ENCODE results near the gene SRGAP3. TPM values are rescaled to one million over a fixed set of nuclear protein-coding genes. Genes with fewer than 3 reads are reported as not detected.

Gene SRGAP3
- total RNA-seq, 1 experiment from 2014 or later = 17.9 TPM

DNA sequence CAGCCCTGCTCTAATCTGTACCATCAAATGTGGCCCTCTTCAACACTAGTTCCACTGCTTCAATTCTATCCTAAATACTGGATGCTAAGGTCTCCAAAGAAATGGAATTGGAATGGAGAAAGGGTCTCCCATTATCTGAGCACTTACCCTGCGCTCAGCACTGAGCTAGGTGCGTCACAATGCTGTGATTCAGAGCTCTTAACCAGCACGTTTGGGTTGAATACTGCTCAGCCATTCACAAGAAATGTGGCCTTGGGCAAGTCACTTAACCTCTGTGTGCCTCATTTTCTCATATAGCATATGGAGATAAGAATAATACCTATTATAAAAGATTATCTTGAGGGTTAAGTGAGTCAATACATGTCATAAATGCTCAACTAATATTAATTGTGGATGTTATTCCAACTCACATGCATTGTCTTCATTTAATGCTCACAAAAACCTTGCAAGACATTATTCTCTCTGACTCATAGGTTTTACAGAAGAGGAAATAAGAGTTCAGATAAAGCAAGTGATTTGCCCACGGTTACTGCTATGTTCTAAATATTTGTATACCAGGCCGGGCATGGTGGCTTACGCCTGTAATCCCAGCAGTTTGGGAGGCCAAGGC is 27.4 kb upstream of the SRGAP3 start:
- peaks cover 15% of the 10 kb centered on the region for H3K4me1 Mint-ChIP-seq
- TF ChIP-seq NR1H2 (CRISPR knock-in tag; IDR thresholded peaks at IDR 0.05) (no peak), NFE2L1 (CRISPR knock-in tag; IDR thresholded peaks at IDR 0.05) (no peak), NFYB (CRISPR knock-in tag; conservative IDR thresholded peaks at IDR 0.05; ENCODE audit: low read depth) (no peak), SMAD3 (CRISPR knock-in tag; IDR thresholded peaks at IDR 0.05; ENCODE audit: borderline replicate concordance) (no peak), NR3C1 (CRISPR knock-in tag; conservative IDR thresholded peaks at IDR 0.05; ENCODE audit: low read depth) (no peak), ZNF396 (CRISPR knock-in tag; IDR thresholded peaks at IDR 0.05; ENCODE audit: borderline replicate concordance) (no peak), ZNF263 (CRISPR knock-in tag; IDR thresholded peaks at IDR 0.05; ENCODE audit: low read depth) (no peak), TCF7 (CRISPR knock-in tag; IDR thresholded peaks at IDR 0.05; ENCODE audit: low read depth) (no peak), PRRX2 (CRISPR knock-in tag; IDR thresholded peaks at IDR 0.05) (no peak), ESRRA (CRISPR knock-in tag; IDR thresholded peaks at IDR 0.05; ENCODE audit: borderline replicate concordance) (no peak), E2F1 (CRISPR knock-in tag; IDR thresholded peaks at IDR 0.05) (no peak)

DNA sequence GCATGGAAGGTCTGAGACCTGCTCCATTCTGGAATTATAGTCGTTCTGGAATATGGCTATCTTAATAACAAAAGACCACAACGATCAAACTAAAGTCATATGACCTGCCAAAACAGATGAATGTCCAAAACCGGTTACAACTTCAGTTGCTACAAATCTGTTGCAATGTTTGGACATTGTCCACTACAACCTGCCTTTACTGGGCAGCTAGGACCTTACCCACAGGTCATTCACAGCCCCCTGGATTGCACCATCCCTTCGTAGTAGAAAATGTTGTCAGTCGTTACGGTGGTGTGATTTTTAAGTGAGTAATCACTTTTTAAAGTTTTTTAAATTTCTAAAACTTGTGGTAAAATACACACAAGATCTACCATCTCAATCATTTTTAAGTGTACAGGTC is 22.5 kb upstream of the SRGAP3 start:
- Mint-ChIP-seq H3K4me1 (no peaks in the 10 kb centered on the region), H3K27ac (no peak overlapping the region), H3K9me3 (no peaks in the 10 kb centered on the region), H3K4me3 (no peak overlapping the region), H3K36me3 (no peaks in the 10 kb centered on the region), H3K27me3 (ENCODE audit: low read depth) (no peaks in the 10 kb centered on the region)
- ATAC-seq (no peak), DNase-seq (ENCODE audit: low spot score) (no peak)
- TF ChIP-seq GABPB1 (CRISPR knock-in tag; IDR thresholded peaks at IDR 0.05) (no peak), ZNF423 (CRISPR knock-in tag; IDR thresholded peaks at IDR 0.05) (no peak), PRRX2 (CRISPR knock-in tag; IDR thresholded peaks at IDR 0.05) (no peak), MXD4 (CRISPR knock-in tag; IDR thresholded peaks at IDR 0.05; ENCODE audit: borderline replicate concordance) (no peak), FOXP4 (CRISPR knock-in tag; IDR thresholded peaks at IDR 0.05) (no peak)
- TF ChIP-seq, protein P1, sequence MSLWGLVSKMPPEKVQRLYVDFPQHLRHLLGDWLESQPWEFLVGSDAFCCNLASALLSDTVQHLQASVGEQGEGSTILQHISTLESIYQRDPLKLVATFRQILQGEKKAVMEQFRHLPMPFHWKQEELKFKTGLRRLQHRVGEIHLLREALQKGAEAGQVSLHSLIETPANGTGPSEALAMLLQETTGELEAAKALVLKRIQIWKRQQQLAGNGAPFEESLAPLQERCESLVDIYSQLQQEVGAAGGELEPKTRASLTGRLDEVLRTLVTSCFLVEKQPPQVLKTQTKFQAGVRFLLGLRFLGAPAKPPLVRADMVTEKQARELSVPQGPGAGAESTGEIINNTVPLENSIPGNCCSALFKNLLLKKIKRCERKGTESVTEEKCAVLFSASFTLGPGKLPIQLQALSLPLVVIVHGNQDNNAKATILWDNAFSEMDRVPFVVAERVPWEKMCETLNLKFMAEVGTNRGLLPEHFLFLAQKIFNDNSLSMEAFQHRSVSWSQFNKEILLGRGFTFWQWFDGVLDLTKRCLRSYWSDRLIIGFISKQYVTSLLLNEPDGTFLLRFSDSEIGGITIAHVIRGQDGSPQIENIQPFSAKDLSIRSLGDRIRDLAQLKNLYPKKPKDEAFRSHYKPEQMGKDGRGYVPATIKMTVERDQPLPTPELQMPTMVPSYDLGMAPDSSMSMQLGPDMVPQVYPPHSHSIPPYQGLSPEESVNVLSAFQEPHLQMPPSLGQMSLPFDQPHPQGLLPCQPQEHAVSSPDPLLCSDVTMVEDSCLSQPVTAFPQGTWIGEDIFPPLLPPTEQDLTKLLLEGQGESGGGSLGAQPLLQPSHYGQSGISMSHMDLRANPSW (CRISPR knock-in tag; conservative IDR thresholded peaks at IDR 0.05; ENCODE audit: low read depth) = no peak
- TF ChIP-seq, protein P2, sequence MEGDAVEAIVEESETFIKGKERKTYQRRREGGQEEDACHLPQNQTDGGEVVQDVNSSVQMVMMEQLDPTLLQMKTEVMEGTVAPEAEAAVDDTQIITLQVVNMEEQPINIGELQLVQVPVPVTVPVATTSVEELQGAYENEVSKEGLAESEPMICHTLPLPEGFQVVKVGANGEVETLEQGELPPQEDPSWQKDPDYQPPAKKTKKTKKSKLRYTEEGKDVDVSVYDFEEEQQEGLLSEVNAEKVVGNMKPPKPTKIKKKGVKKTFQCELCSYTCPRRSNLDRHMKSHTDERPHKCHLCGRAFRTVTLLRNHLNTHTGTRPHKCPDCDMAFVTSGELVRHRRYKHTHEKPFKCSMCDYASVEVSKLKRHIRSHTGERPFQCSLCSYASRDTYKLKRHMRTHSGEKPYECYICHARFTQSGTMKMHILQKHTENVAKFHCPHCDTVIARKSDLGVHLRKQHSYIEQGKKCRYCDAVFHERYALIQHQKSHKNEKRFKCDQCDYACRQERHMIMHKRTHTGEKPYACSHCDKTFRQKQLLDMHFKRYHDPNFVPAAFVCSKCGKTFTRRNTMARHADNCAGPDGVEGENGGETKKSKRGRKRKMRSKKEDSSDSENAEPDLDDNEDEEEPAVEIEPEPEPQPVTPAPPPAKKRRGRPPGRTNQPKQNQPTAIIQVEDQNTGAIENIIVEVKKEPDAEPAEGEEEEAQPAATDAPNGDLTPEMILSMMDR (IDR thresholded peaks at IDR 0.05) = no peak
- POLR2A ChIA-PET = no interaction called here
- CTCF ChIA-PET = no interaction called here

More for the DNA sequence above, 27.4 kb upstream of the SRGAP3 start:
- H3K9me3 Mint-ChIP-seq = no peaks in the 10 kb centered on the region
- no peaks in the 10 kb centered on the region for H3K27me3 Mint-ChIP-seq (ENCODE audit: low read depth)
- ATAC-seq = no peak
- POLR2A ChIA-PET = no interaction called here
- H3K27ac Mint-ChIP-seq = no peak overlapping the region
- H3K36me3 Mint-ChIP-seq = no peaks in the 10 kb centered on the region
- no peak overlapping the region for H3K4me3 Mint-ChIP-seq
- DNase-seq (ENCODE audit: low spot score) = no peak
- CTCF ChIA-PET = interaction anchor here (0.7 kb wide), 1 partner anchor 25 kb away, joined by 3 read pairs; no protein-coding TSS in a partner anchor

Measured in WTC11 (cell line).